ENCODE data around the gene DDAH2. TPM values are rescaled to one million over a fixed set of nuclear protein-coding genes. Genes with fewer than 3 reads are reported as not detected.

DDAH2 gene
- total RNA-seq, 2 donors from 2014 or later = 136 TPM

GRCh38 chr6:31680226-31681134 lies 48.6 kb downstream of the DDAH2 start, which contains the start of gene LY6G5C:
Gene LY6G5C, minus strand, starts transcription at chr6:31681067. Its CDS starts 694 bp downstream, at chr6:31680373.
- peak; percentile 58 for TF ChIP-seq CTCF (IDR thresholded peaks at IDR 0.05)
- peak within 1 kb of the TSS; percentile 17 to 65 for H3K27ac ChIP-seq
- H3K4me3 ChIP-seq = peak within 1 kb of the TSS; percentile 82
- no peaks in the 10 kb centered on the region for H3K27me3 ChIP-seq (replicated peaks; ENCODE audit: insufficient read depth)
- H3K9me3 ChIP-seq = no peaks in the 10 kb centered on the region
- no peaks in the 10 kb centered on the region for H3K36me3 ChIP-seq
- peak; percentile 91 for ATAC-seq (ENCODE audit: insufficient number of reproducible peaks, low FRiP score, low read depth)
- peaks cover 0 to 15% of the 10 kb centered on the region in 2 donors for H3K4me1 ChIP-seq (ENCODE audit: control insufficient read depth in 1 of 2, low read depth in 2 of 2)
- DNase-seq (ENCODE audit: low spot score) = peak; percentile 52

- no peaks in the 10 kb centered on the region for H3K36me3 ChIP-seq
- no peak overlapping the region for H3K27ac ChIP-seq
- H3K4me1 ChIP-seq (ENCODE audit: control insufficient read depth in 1 of 2, low read depth in 2 of 2) = peaks cover 0 to 15% of the 10 kb centered on the region in 2 donors
- no peaks in the 10 kb centered on the region for H3K27me3 ChIP-seq (replicated peaks; ENCODE audit: insufficient read depth)
- H3K9me3 ChIP-seq = no peaks in the 10 kb centered on the region
- no peak overlapping the region for H3K4me3 ChIP-seq
- no peak for DNase-seq (ENCODE audit: low spot score)
- ATAC-seq (ENCODE audit: insufficient number of reproducible peaks, low FRiP score, low read depth) = no peak
- no peak for TF ChIP-seq CTCF (IDR thresholded peaks at IDR 0.05)
Observed at GRCh38 chr6:31677955-31678354, 51.1 kb downstream of the DDAH2 start.

Other genes with a start within 250 kb of the DDAH2 start
- gene MICB, start 231.2 kb downstream of the DDAH2 start, total RNA-seq = 1 to 10 TPM; 4.1 to 6.6 TPM
- gene MCCD1, start 200.3 kb downstream of the DDAH2 start, total RNA-seq = not detected
- gene DDX39B, start 187.3 kb downstream of the DDAH2 start, total RNA-seq = 100 to 1,000 TPM; 198 to 217 TPM
- gene ATP6V1G2, start 182.7 kb downstream of the DDAH2 start, total RNA-seq = under 1 TPM; 0.78 to 0.95 TPM
- 10 to 100 TPM; 23.8 to 24.2 TPM for gene NFKBIL1, start 181.7 kb downstream of the DDAH2 start, total RNA-seq
- gene LTA, start 157.0 kb downstream of the DDAH2 start, total RNA-seq = not detected
- 1 to 10 TPM in 1 of 2 donors, under 1 TPM in 1; 0.71 to 3.2 TPM for gene TNF, start 153.7 kb downstream of the DDAH2 start, total RNA-seq
- not detected for gene LTB, start 146.9 kb downstream of the DDAH2 start, total RNA-seq
- 10 to 100 TPM in 1 of 2 donors, 1 to 10 TPM in 1; 4.9 to 37.9 TPM for gene LST1, start 143.0 kb downstream of the DDAH2 start, total RNA-seq
- gene NCR3, start 136.3 kb downstream of the DDAH2 start, total RNA-seq = not detected
- 10 to 100 TPM; 21.5 to 39.6 TPM for gene AIF1, start 114.1 kb downstream of the DDAH2 start, total RNA-seq
- gene PRRC2A, start 108.6 kb downstream of the DDAH2 start, total RNA-seq = 100 to 1,000 TPM in 1 of 2 donors, 10 to 100 TPM in 1; 94.2 to 130 TPM
- 100 to 1,000 TPM; 154 to 182 TPM for gene BAG6, start 76.6 kb downstream of the DDAH2 start, total RNA-seq
- gene APOM, start 73.4 kb downstream of the DDAH2 start, total RNA-seq = 1 to 10 TPM in 1 of 2 donors, not detected in 1; 2.2 TPM
- gene C6orf47, start 68.5 kb downstream of the DDAH2 start, total RNA-seq = 10 to 100 TPM; 23.7 to 40.1 TPM
- 10 to 100 TPM; 15.0 to 19.2 TPM for gene GPANK1, start 64.3 kb downstream of the DDAH2 start, total RNA-seq
- gene CSNK2B, start 63.2 kb downstream of the DDAH2 start, total RNA-seq = 100 to 1,000 TPM; 175 to 202 TPM
- 10 to 100 TPM in 1 of 2 donors, 1 to 10 TPM in 1; 9.6 to 24.3 TPM for gene LY6G5B, start 59.3 kb downstream of the DDAH2 start, total RNA-seq
- not detected for gene LY6G5C, start 48.2 kb downstream of the DDAH2 start, total RNA-seq
- 10 to 100 TPM; 49.3 to 52.8 TPM for gene ABHD16A, start 26.0 kb downstream of the DDAH2 start, total RNA-seq
- gene LY6G6F, start 22.4 kb downstream of the DDAH2 start, total RNA-seq = not detected
- gene LY6G6D, start 14.0 kb downstream of the DDAH2 start, total RNA-seq = not detected
- not detected for gene LY6G6C, start 7.6 kb downstream of the DDAH2 start, total RNA-seq
- not detected for gene MPIG6B, start 5.9 kb downstream of the DDAH2 start, total RNA-seq
- 100 to 1,000 TPM; 222 to 251 TPM for gene CLIC1, start 7.2 kb upstream of the DDAH2 start, total RNA-seq
- 10 to 100 TPM in 1 of 2 donors, 1 to 10 TPM in 1; 5.7 to 10.5 TPM for gene MSH5, start 10.7 kb upstream of the DDAH2 start, total RNA-seq
- 10 to 100 TPM in 1 of 2 donors, not detected in 1; 13.3 TPM for gene SAPCD1, start 33.4 kb upstream of the DDAH2 start, total RNA-seq
- gene VWA7, start 48.0 kb upstream of the DDAH2 start, total RNA-seq = under 1 TPM; 0.68 to 0.78 TPM
- gene VARS1, start 66.5 kb upstream of the DDAH2 start, total RNA-seq = 10 to 100 TPM; 24.8 to 46.8 TPM
- 10 to 100 TPM; 21.2 to 40.1 TPM for gene LSM2, start 77.7 kb upstream of the DDAH2 start, total RNA-seq
- 1 to 10 TPM; 1.1 to 1.2 TPM for gene HSPA1L, start 86.0 kb upstream of the DDAH2 start, total RNA-seq
- 100 to 1,000 TPM; 240 to 354 TPM for gene HSPA1A, start 86.2 kb upstream of the DDAH2 start, total RNA-seq
- gene HSPA1B, start 98.4 kb upstream of the DDAH2 start, total RNA-seq = 100 to 1,000 TPM; 178 to 262 TPM
- gene NEU1, start 133.5 kb upstream of the DDAH2 start, total RNA-seq = 10 to 100 TPM; 26.0 to 35.2 TPM
- 1 to 10 TPM in 1 of 2 donors, not detected in 1; 5.8 TPM for gene SLC44A4, start 149.7 kb upstream of the DDAH2 start, total RNA-seq
- 10 to 100 TPM; 19.5 to 33.2 TPM for gene EHMT2, start 168.4 kb upstream of the DDAH2 start, total RNA-seq
- 1 to 10 TPM in 1 of 2 donors, not detected in 1; 1.6 TPM for gene ZBTB12, start 172.8 kb upstream of the DDAH2 start, total RNA-seq
- gene C2, start 198.4 kb upstream of the DDAH2 start, total RNA-seq = 10 to 100 TPM; 13.8 to 40.2 TPM
- gene CFB, start 216.8 kb upstream of the DDAH2 start, total RNA-seq = 100 to 1,000 TPM in 1 of 2 donors, 10 to 100 TPM in 1; 55.2 to 142 TPM
- 10 to 100 TPM; 62.4 to 69.3 TPM for gene NELFE, start 229.7 kb upstream of the DDAH2 start, total RNA-seq
- gene SKIC2, start 229.9 kb upstream of the DDAH2 start, total RNA-seq = 10 to 100 TPM; 37.7 to 73.0 TPM
- 10 to 100 TPM; 14.1 to 45.4 TPM for gene DXO, start 242.8 kb upstream of the DDAH2 start, total RNA-seq